GM12873 (cell line): ENCODE results near the gene SPATA2L.
A peak's percentile ranks its signal among the peaks of the same experiment; 100 is the strongest.

Experiments used
- TF ChIP-seq, protein P1 (sequence below): IDR thresholded peaks from 2 replicates; pipeline ENCODE4 v1.5.1; 2012; ENCODE audit warnings: low read depth, mild to moderate bottlenecking, moderate library complexity, low read length, control low read depth; ENCODE audit not compliant: insufficient read depth; ENCODE audit errors: missing control alignments

SPATA2L gene

DNA sequence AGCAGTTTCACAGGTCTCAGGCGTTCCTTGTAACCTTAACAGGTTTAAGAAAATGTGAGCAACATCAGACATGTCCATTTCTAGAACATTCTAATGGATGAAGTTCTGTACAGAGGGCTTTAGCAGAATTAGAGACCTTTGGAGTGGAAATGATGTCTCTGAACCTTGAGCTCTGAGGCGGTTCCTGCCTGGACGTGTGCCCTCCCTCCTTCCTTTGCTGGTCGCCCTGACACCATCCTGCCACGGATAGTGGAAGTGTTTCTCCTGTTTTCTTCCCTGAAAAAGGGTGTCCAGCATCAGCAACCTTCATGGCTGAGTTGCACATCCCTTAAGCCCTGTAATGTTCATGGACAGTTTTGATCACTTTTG is 32.7 kb downstream of the SPATA2L start:
- TF ChIP-seq, protein P1, sequence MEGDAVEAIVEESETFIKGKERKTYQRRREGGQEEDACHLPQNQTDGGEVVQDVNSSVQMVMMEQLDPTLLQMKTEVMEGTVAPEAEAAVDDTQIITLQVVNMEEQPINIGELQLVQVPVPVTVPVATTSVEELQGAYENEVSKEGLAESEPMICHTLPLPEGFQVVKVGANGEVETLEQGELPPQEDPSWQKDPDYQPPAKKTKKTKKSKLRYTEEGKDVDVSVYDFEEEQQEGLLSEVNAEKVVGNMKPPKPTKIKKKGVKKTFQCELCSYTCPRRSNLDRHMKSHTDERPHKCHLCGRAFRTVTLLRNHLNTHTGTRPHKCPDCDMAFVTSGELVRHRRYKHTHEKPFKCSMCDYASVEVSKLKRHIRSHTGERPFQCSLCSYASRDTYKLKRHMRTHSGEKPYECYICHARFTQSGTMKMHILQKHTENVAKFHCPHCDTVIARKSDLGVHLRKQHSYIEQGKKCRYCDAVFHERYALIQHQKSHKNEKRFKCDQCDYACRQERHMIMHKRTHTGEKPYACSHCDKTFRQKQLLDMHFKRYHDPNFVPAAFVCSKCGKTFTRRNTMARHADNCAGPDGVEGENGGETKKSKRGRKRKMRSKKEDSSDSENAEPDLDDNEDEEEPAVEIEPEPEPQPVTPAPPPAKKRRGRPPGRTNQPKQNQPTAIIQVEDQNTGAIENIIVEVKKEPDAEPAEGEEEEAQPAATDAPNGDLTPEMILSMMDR, result no peak

GRCh38 chr16:89667633-89668032 is 33.9 kb downstream of the SPATA2L start:
- TF ChIP-seq, protein P1, result no peak

DNA sequence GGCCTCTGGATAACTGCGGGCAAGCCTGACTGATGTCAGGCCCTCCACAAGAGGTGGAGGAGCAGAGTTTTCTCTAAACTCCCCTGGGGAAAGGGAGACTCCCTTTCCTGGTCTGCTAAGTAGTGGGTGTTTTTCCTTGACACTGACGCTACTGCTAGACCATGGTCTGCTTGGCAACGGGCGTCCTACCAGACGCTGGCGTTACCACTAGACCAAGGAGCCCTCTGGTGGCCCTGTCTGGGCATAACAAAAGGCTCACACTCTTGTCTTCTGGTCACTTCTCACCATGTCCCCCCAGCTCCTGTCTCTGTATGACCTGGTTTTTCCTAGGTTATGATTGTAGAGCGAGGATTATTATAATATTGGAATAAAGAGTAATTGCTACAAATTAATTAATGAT is 34.5 kb downstream of the SPATA2L start:
- TF ChIP-seq, protein P1, result peak; percentile 40

DNA sequence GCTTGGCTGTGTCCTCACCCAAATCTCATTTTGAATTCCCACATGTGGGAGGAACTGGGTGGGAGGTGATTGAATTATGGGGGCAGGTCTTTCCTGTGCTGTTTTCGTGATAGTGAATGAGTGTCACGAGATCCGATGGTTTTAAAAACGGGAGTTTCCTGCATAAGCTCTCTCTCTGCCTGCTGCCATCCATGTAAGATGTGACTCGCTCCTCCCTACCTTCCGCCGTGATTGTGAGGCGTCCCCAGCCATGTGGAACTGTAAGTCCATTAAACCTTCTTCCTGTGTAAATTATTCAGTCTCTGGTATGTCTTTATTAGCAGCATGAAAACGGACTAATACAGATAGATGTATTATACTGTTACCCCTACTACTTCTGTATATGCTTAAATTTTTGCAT is 40.3 kb downstream of the SPATA2L start:
- TF ChIP-seq, protein P1, result no peak

GRCh38 chr16:89660146-89660545 is 41.4 kb downstream of the SPATA2L start:
- TF ChIP-seq, protein P1, result no peak

- TF ChIP-seq, protein P1, result no peak
Measured at GRCh38 chr16:89658221-89658879, 43.2 kb downstream of the SPATA2L start.

DNA sequence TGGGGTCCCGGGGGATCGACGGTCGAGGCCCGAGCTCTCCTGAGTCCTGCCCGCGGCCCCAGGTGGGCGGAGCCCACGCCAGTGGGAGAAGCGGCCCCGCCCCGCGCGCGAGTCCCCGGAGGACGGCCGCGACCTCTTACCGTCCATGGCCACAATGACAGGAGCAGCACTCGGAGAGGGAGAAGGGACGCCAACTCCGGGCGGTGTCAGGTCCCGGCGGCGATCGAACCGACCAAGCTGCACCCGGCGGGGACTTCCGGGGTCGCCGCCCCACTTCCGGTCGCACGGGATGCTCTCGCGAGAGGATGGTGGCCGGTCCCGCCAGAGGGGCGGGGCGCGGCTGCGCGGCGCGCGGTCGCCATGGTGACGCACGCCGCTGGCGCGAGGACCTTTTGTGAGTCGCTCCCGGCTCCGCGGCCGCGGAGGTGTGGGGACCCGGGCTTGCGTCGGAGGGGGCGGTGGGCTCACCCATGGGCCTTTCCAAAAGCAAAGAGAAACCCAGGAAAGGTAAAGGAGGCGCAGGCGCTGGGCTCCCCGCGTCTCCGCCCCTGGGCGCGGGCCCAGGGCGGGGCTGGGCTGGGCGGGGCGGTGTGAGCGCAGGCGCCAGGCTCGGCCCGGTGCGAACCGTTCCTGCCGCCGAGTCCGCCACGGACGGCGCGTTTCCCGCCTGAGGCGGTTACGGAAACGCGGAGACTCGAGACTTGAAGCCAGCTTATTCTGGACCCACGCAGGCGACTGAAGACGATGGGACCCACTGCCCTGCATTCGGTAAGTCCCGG is 43.9 kb downstream of the SPATA2L start, which contains the start of the genes CHMP1A and SPATA33:
Gene CHMP1A, minus strand, starts transcription at position 267 of the 779 bp plus-strand sequence. Its CDS starts 120 bp downstream, at position 147.
Gene SPATA33, plus strand, starts transcription at position 395 of the 779 bp plus-strand sequence. Its CDS starts 76 bp downstream, at position 471.
- TF ChIP-seq, protein P1, result no peak
